ENCODE results near the gene ELFN1.

ELFN1 gene

GRCh38 chr7:1752111-1752510 lies 82.0 kb downstream of the ELFN1 start:
- H3K4me3 ChIP-seq (ENCODE audit: low read depth, low read length) = no peak overlapping the region
- TF ChIP-seq, protein P1, sequence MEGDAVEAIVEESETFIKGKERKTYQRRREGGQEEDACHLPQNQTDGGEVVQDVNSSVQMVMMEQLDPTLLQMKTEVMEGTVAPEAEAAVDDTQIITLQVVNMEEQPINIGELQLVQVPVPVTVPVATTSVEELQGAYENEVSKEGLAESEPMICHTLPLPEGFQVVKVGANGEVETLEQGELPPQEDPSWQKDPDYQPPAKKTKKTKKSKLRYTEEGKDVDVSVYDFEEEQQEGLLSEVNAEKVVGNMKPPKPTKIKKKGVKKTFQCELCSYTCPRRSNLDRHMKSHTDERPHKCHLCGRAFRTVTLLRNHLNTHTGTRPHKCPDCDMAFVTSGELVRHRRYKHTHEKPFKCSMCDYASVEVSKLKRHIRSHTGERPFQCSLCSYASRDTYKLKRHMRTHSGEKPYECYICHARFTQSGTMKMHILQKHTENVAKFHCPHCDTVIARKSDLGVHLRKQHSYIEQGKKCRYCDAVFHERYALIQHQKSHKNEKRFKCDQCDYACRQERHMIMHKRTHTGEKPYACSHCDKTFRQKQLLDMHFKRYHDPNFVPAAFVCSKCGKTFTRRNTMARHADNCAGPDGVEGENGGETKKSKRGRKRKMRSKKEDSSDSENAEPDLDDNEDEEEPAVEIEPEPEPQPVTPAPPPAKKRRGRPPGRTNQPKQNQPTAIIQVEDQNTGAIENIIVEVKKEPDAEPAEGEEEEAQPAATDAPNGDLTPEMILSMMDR (IDR thresholded peaks at IDR 0.05; ENCODE audit: control insufficient read depth, extremely low read depth, insufficient read depth) = no peak
- DNase-seq (ENCODE audit: low read depth) = no peak

DNA sequence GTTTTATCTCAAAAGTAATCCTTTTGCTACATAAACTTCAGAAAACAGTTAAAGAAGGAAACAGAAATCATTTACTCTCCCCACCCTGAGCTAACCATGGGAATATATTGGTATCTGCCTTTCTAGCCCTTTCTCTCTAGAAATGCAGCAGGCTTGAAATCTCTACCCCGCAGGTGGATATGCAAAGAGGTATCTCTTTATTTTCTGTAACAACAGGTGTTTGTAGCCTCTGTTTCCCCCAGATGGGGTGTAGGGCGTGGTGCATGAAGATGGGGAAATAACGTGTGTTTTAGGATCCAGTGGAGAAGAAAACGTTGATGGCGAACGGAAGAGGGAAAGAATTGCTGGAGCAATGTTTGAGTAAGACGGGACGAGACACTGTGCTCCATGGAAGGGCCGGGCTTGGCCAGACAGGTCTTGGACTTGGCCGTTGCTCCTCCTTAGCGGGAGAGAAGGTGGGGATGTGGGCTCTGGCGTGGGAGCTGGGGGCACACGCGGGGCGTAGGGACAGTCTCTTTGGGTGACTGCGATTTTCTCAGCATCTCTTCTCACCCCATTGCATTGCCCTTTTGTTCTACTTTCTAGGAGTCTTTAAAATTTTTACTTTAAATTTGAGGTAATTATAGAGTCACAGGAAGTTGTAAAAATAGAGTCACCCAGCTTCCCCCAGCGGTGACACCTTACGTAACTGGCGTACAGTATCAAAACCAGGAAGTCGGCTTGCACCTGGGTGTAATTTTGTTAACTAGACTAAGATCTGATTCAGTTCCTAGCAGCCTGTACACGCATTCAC lies 82.9 kb downstream of the ELFN1 start:
- TF ChIP-seq, protein P1 (IDR thresholded peaks at IDR 0.05; ENCODE audit: control insufficient read depth, extremely low read depth, insufficient read depth) = no peak
- DNase-seq (ENCODE audit: low read depth) = no peak
- H3K4me3 ChIP-seq (ENCODE audit: low read depth, low read length) = no peak overlapping the region

- no peak for DNase-seq (ENCODE audit: low read depth)
- TF ChIP-seq, protein P1 (IDR thresholded peaks at IDR 0.05; ENCODE audit: control insufficient read depth, extremely low read depth, insufficient read depth) = no peak
- H3K4me3 ChIP-seq (ENCODE audit: low read depth, low read length) = no peak overlapping the region
These were observed 83.4 kb downstream of the ELFN1 start for GRCh38 chr7:1753564-1753867.

GRCh38 chr7:1754345-1754908 lies 84.3 kb downstream of the ELFN1 start:
- no peak for DNase-seq (ENCODE audit: low read depth)
- H3K4me3 ChIP-seq (ENCODE audit: low read depth, low read length) = no peak overlapping the region
- TF ChIP-seq, protein P1 (IDR thresholded peaks at IDR 0.05; ENCODE audit: control insufficient read depth, extremely low read depth, insufficient read depth) = no peak

DNA sequence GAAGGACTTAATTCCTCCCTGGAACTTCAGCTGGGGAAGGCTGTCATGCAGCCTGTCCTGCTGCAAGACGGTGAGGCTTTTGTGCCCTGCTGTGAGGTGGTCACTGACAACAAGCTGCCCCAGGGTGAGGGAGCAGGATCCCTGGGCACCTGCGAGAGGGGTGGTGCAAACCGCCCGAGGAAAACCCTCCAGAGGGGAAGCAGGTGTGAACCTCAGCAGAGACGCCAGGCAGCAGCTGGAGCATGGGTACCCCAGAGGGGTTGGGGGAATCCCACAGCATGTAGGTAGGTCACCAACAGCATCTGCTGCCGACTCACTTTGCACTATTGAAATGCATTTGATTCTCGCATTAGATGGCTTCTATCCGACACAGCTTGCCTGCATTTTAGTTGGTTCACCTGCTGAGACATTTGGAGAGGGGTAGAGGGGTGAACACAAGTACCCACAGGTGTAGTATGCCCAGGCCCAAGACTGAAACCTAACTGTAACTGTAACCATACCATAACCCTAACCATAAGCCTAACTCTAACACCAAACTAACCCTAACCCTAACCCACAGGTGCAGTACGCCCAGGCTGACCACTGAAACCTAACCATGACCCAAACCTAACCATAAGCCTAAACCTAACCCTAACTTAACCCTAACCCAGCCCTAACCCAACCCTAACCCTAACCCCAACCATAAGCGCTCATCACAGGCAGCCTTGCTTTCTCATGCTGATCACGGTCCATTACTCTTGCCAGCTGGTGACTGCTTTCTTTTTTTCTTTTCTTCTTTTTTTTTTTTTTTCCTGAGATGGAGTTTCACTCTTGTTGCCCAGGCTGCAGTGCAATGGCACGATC lies 85.9 kb downstream of the ELFN1 start:
- TF ChIP-seq, protein P1 (IDR thresholded peaks at IDR 0.05; ENCODE audit: control insufficient read depth, extremely low read depth, insufficient read depth) = no peak
- H3K4me3 ChIP-seq (ENCODE audit: low read depth, low read length) = no peak overlapping the region
- DNase-seq (ENCODE audit: low read depth) = no peak

- H3K4me3 ChIP-seq (ENCODE audit: low read depth, low read length) = no peak overlapping the region
- TF ChIP-seq, protein P1 (IDR thresholded peaks at IDR 0.05; ENCODE audit: control insufficient read depth, extremely low read depth, insufficient read depth) = no peak
- no peak for DNase-seq (ENCODE audit: low read depth)
These were observed 87.5 kb downstream of the ELFN1 start for GRCh38 chr7:1757601-1758000.
